Measurements from ENCODE around the gene GNAS-AS1. TPM values are rescaled to one million over a fixed set of nuclear protein-coding genes. Genes with fewer than 3 reads are reported as not detected.
"Not testable (repeated sequence)": the region's sequence is repeated elsewhere in the genome, so short reads cannot be mapped to it uniquely, and the experiment has no call there.

GNAS-AS1 gene
- total and polyA plus RNA-seq, 5 experiments from 2014 or later: 0.14 to 1.3 (median 1.3) TPM; not detected in 2

GRCh38 chr20:58826271-58826670 lies 24.4 kb downstream of the GNAS-AS1 start:
- Mint-ChIP-seq H3K27me3 (peaks cover 0 to 3% (median 0%) of the 10 kb centered on the region in 5 donors), H3K9me3 (peaks cover 0 to 19% (median 0%) of the 10 kb centered on the region in 9 donors), H3K27ac (no peak overlapping the region), H3K4me3 (no peak overlapping the region), H3K4me1 (peaks cover 0 to 2% (median 0%) of the 10 kb centered on the region in 4 donors), H3K36me3 (peaks cover 0 to 4% (median 0%) of the 10 kb centered on the region in 3 donors)
- POLR2A ChIA-PET: interaction anchor here (0.7 kb wide), 1 partner anchor 267 kb away, joined by 4 read pairs; no protein-coding TSS in a partner anchor
- DNase-seq (no peak), ATAC-seq (no peak)

GRCh38 chr20:58825450-58825849 lies 25.3 kb downstream of the GNAS-AS1 start:
- Mint-ChIP-seq H3K27me3 (no peaks in the 10 kb centered on the region), H3K4me3 (no peak overlapping the region), H3K36me3 (peaks cover under 1 to 4% (median 3%) of the 10 kb centered on the region in 3 donors), H3K27ac (no peak overlapping the region), H3K4me1 (peaks cover 0 to 2% (median 0%) of the 10 kb centered on the region in 4 donors), H3K9me3 (peaks cover 0 to 14% (median 0%) of the 10 kb centered on the region in 9 donors)
- ATAC-seq (no peak), DNase-seq (no peak)
- POLR2A ChIA-PET: no interaction called here

GRCh38 chr20:58824843-58825242 lies 25.9 kb downstream of the GNAS-AS1 start:
- Mint-ChIP-seq H3K36me3 (peaks cover 2 to 4% (median 4%) of the 10 kb centered on the region in 3 donors), H3K27ac (no peak overlapping the region), H3K9me3 (peaks cover 0 to 11% (median 0%) of the 10 kb centered on the region in 9 donors), H3K4me1 (peaks cover 0 to 2% (median 0%) of the 10 kb centered on the region in 4 donors), H3K27me3 (no peaks in the 10 kb centered on the region), H3K4me3 (no peak overlapping the region)
- no peak for DNase-seq
- ATAC-seq: no peak
- POLR2A ChIA-PET: no interaction called here

DNA sequence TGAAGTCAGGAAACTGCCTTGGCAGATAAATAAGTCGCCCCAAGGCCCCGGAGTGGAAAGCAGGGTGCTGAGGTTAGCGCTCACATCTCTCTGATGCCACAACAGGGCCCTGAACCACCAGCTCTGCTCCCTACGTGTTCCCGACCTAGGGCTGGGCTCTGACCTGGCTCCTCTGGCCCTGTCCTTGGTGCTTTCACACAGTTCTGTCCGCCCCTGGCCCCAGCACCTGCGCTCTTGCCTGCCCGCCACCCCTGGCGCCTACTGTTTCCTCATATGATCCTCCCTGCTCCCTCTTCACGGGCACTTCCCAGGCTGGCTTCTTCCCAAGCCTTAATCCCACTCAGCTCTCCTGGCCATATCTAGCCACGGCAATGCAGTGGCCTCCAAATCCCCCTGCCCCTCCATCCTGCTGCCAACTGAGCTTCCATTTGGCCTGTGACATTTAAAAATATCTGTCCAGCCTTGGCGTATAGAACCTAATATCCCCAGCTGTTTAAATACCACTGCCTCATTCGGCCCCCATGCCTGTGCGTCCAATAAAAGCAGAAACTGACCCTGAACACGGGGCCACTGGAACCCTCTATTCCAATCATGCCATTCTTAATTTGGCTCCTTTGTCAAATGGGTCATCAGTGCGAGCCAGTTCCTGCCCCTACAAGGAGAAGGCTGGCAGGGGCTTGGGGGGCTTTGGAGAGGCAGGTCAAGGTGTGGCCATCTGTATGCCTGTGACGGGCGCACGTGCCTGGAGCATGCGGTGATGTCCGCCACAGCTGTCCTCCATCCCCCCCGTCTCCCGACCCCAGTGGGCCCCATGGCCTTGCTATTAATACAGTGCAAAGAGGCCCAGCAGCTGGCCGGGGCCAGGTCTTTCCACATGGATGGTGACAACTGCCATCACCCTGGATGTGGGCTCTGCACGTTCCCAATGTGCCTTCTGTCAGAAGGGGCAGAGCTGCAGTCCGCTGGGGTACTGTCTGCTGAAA lies 27.7 kb downstream of the GNAS-AS1 start:
- POLR2A ChIA-PET: no interaction called here
- peaks cover 0 to 8% (median 7%) of the 10 kb centered on the region in 4 donors for H3K4me1 Mint-ChIP-seq
- ATAC-seq: no peak
- no peak for DNase-seq
- H3K9me3 Mint-ChIP-seq: peaks cover 0 to 10% (median 0%) of the 10 kb centered on the region in 9 donors
- no peak overlapping the region for H3K27ac Mint-ChIP-seq
- no peaks in the 10 kb centered on the region for H3K27me3 Mint-ChIP-seq
- peaks cover 0 to 6% (median 4%) of the 10 kb centered on the region in 3 donors for H3K36me3 Mint-ChIP-seq
- no peak overlapping the region for H3K4me3 Mint-ChIP-seq

- Mint-ChIP-seq H3K4me3 (no peak overlapping the region), H3K27ac (no peak overlapping the region), H3K36me3 (peaks cover 0 to 6% (median 4%) of the 10 kb centered on the region in 3 donors), H3K27me3 (peaks cover 0 to 5% (median 0%) of the 10 kb centered on the region in 5 donors), H3K4me1 (peaks cover 0 to 8% (median 7%) of the 10 kb centered on the region in 4 donors), H3K9me3 (peaks cover 0 to 10% (median 0%) of the 10 kb centered on the region in 9 donors)
- DNase-seq (no peak), ATAC-seq (no peak)
- POLR2A ChIA-PET: no interaction called here
Measured at GRCh38 chr20:58822149-58822548, 28.6 kb downstream of the GNAS-AS1 start.

DNA sequence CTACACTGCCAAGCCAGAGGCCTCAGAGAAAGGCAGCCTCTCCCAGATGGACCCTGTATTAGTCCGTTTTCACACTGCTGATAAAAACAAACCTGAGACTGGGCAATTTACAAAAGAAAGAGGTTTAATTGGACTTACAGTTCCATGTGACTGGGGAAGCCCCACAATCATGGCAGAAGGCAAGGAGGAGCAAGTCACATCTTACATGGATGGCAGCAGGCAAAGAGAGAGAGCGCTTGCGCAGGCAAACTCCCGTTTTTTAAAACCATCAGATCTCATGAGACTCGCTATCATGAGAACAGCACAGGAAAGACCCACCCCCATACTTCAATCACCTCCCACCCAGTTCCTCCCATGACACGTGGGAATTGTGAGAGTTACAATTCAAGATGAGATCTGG lies 30.2 kb downstream of the GNAS-AS1 start:
- DNase-seq, H3K27ac Mint-ChIP-seq, H3K4me3 Mint-ChIP-seq, H3K36me3 Mint-ChIP-seq, POLR2A ChIA-PET, ATAC-seq: not testable (repeated sequence)
- Mint-ChIP-seq H3K27me3 (peaks cover 0 to 13% (median 2%) of the 10 kb centered on the region in 5 donors), H3K4me1 (peaks cover 0 to 11% (median 9%) of the 10 kb centered on the region in 4 donors), H3K9me3 (peaks cover 0 to 10% (median 0%) of the 10 kb centered on the region in 9 donors)

DNA sequence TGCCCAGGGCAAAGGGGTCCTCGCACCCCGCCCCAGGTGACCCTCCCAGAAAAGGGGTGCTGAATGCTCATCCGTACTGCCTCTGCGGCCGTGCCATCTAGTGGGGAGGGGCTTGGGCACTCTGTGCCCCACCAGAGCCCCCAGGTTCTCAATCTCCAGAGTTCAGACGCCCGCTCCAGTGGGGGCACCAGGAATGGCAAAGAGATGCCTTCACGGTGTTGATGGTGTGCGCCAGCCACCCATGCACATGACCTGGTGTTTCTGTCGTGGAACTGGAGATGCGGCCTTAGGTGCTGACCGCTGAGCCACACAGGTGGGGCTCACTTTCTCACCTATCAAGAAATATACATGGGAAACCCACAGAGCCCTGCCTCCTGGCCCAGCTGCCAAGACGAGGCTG lies 30.8 kb downstream of the GNAS-AS1 start:
- Mint-ChIP-seq H3K4me1 (peaks cover 0 to 15% (median 12%) of the 10 kb centered on the region in 4 donors), H3K4me3 (no peak overlapping the region), H3K9me3 (peaks cover 0 to 10% (median 0%) of the 10 kb centered on the region in 9 donors), H3K36me3 (peaks cover 0 to 6% (median 4%) of the 10 kb centered on the region in 3 donors), H3K27ac (no peak overlapping the region), H3K27me3 (peaks cover 0 to 18% (median 2%) of the 10 kb centered on the region in 5 donors)
- DNase-seq: no peak
- ATAC-seq: no peak
- POLR2A ChIA-PET: no interaction called here

GRCh38 chr20:58818586-58819285 lies 32.0 kb downstream of the GNAS-AS1 start:
- H3K4me1 Mint-ChIP-seq: peaks cover 0 to 15% (median 12%) of the 10 kb centered on the region in 4 donors
- peaks cover 0 to 25% (median 3%) of the 10 kb centered on the region in 5 donors for H3K27me3 Mint-ChIP-seq
- DNase-seq (peak in 1 of 10 donors; percentile 7), ATAC-seq (peak in 1 of 2 donors; percentile 54)
- H3K4me3 Mint-ChIP-seq: no peak overlapping the region
- H3K36me3 Mint-ChIP-seq: peaks cover 0 to 6% (median 4%) of the 10 kb centered on the region in 3 donors
- peak overlapping the region in 2 of 10 donors; percentile 2 to 10 for H3K27ac Mint-ChIP-seq
- POLR2A ChIA-PET: no interaction called here
- peaks cover 0 to 10% (median 0%) of the 10 kb centered on the region in 9 donors for H3K9me3 Mint-ChIP-seq

- no peak overlapping the region for H3K4me3 Mint-ChIP-seq
- H3K27me3 Mint-ChIP-seq: peaks cover 0 to 32% (median 12%) of the 10 kb centered on the region in 5 donors
- ATAC-seq: no peak
- DNase-seq: no peak
- H3K36me3 Mint-ChIP-seq: peaks cover 0 to 6% (median 4%) of the 10 kb centered on the region in 3 donors
- H3K4me1 Mint-ChIP-seq: peaks cover 0 to 15% (median 12%) of the 10 kb centered on the region in 4 donors
- peaks cover 0 to 10% (median 0%) of the 10 kb centered on the region in 9 donors for H3K9me3 Mint-ChIP-seq
- POLR2A ChIA-PET: no interaction called here
- peak overlapping the region in 2 of 10 donors; percentile 10 to 29 for H3K27ac Mint-ChIP-seq
Measured at GRCh38 chr20:58817748-58818147, 33.0 kb downstream of the GNAS-AS1 start.

DNA sequence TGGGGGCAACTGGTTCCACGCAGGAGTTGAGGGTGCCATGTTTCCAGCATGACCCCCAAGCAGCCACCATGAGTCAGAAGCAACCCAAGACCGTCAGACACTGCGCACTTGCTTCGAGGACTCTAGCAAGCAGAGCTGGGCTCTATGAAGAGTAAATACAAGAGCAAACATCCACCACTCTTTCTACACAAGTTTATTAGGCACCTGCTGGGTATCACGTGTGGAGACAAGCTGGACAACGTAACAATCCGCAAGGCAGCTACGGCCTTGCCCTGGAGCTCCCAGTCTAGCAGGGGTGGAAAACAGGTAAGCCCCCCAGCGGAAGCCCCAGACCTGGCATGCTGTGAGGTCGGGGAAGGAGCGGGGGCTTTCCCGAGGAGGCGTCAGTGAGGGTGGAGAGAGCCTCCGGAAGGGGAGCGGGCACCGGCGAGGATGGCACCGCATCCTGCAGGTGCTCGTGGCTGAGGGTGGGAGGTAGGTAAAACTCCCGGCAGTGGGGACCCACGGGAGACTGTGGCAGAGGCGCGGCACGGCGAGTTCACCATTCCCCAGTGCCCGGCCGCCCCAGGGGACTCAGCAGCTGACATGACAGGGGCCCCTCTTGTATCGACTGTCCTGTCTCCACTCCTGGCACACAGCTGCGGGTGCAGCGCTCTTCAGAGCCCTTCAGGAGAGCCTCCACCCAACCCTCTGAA lies 33.6 kb downstream of the GNAS-AS1 start:
- peaks cover 0 to 6% (median 4%) of the 10 kb centered on the region in 3 donors for H3K36me3 Mint-ChIP-seq
- no peak for DNase-seq
- H3K9me3 Mint-ChIP-seq: peaks cover 0 to 10% (median 0%) of the 10 kb centered on the region in 9 donors
- H3K4me1 Mint-ChIP-seq: peaks cover 0 to 15% (median 12%) of the 10 kb centered on the region in 4 donors
- ATAC-seq: no peak
- H3K4me3 Mint-ChIP-seq: no peak overlapping the region
- H3K27ac Mint-ChIP-seq: no peak overlapping the region
- POLR2A ChIA-PET: no interaction called here
- H3K27me3 Mint-ChIP-seq: peaks cover 0 to 33% (median 12%) of the 10 kb centered on the region in 5 donors

GRCh38 chr20:58816051-58816450 lies 34.7 kb downstream of the GNAS-AS1 start:
- Mint-ChIP-seq H3K4me3 (no peak overlapping the region), H3K36me3 (peaks cover 0 to 6% (median 4%) of the 10 kb centered on the region in 3 donors), H3K27me3 (peaks cover 2 to 44% (median 16%) of the 10 kb centered on the region in 5 donors), H3K4me1 (peaks cover 0 to 15% (median 12%) of the 10 kb centered on the region in 4 donors), H3K27ac (no peak overlapping the region), H3K9me3 (peaks cover 0 to 8% (median 0%) of the 10 kb centered on the region in 9 donors)
- POLR2A ChIA-PET: no interaction called here
- DNase-seq: no peak
- ATAC-seq: no peak

DNA sequence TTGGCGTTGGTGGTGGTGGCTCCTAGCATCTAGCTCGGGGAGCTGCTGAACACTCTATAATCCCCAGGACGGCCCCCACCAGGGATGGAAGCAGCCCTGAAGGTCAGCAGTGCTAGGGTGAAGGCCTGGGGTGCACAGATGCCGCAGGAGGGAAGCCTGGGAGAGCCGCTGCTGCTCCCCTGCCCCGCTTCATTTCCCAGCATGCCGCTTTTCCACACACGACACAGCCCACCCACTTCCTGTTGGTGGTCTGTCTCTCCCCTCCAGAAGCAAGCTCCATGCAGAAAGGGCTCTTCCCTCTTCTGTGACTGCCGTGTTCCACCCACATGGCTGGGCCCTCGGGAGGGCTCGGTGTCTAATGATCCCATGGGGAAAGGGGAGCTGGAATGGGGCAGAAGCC lies 35.3 kb downstream of the GNAS-AS1 start:
- peaks cover 0 to 15% (median 11%) of the 10 kb centered on the region in 4 donors for H3K4me1 Mint-ChIP-seq
- H3K9me3 Mint-ChIP-seq: peaks cover 0 to 2% (median 0%) of the 10 kb centered on the region in 9 donors
- H3K4me3 Mint-ChIP-seq: no peak overlapping the region
- H3K27me3 Mint-ChIP-seq: peaks cover 2 to 44% (median 16%) of the 10 kb centered on the region in 5 donors
- POLR2A ChIA-PET: no interaction called here
- ATAC-seq (no peak), DNase-seq (no peak)
- H3K27ac Mint-ChIP-seq: peak overlapping the region in 2 of 10 donors; percentile 8 to 62
- peaks cover 0 to 5% (median under 1%) of the 10 kb centered on the region in 3 donors for H3K36me3 Mint-ChIP-seq
